GM18502 (cell line): ENCODE measurements around the gene BMAL1.
A peak's percentile ranks its signal among the peaks of the same experiment; 100 is the strongest.

ENCODE experiments used
- ATAC-seq: cut with Tn5 transposase; IDR thresholded peaks from one replicate; pipeline ENCODE4 v1.9.1; 2021; ENCODE audit warnings: mild to moderate bottlenecking; ENCODE audit not compliant: unreplicated experiment, poor library complexity

Gene BMAL1

GRCh38 chr11:13260963-13261588 lies 16.5 kb upstream of the BMAL1 start:
- no peak for ATAC-seq

- no peak for ATAC-seq
These were observed 16.0 kb upstream of the BMAL1 start for GRCh38 chr11:13261591-13262061.

DNA sequence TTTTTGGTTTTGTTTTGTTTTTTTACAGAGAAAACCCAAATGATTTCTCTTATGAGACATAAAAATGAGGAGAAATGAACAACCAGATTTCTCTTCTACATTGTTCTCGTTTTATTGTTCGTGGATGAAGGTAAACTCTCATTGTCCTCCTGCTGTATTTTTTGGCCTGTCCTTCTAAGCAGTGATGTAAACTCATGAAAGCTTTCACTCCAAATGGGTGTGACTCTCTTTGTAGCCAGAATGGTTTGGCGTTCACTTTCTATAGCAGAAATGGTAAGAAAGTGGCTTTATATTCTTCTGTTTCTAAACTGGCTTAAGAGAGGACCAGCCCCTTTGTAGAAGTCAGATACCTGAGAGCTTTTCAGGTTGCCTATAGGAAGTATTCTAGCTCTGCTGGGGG lies 15.5 kb upstream of the BMAL1 start:
- no peak for ATAC-seq

GRCh38 chr11:13268791-13269190 lies 8.8 kb upstream of the BMAL1 start:
- ATAC-seq = no peak

DNA sequence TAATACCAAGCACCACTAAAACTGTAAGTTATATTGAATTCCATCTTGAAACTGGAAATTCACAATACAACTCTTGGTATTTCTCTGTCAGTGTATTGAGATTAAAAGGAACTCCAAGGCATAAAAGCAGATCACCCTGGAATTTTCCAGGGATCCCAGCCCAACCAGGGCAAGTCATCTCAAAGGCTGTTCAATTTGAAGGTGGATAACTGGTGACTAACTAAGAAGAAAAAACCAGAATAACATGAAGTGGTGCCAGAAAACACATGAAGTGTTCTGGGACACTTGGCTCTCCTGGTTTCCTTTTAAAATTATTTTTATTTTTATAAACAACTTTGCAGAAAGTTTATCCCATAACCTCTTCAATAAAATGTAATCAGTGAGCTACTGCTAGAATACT lies 7.8 kb upstream of the BMAL1 start:
- no peak for ATAC-seq

GRCh38 chr11:13271060-13271693 lies 6.4 kb upstream of the BMAL1 start:
- ATAC-seq = no peak

GRCh38 chr11:13276454-13276831 lies 1.1 kb upstream of the BMAL1 start:
- no peak for ATAC-seq

DNA sequence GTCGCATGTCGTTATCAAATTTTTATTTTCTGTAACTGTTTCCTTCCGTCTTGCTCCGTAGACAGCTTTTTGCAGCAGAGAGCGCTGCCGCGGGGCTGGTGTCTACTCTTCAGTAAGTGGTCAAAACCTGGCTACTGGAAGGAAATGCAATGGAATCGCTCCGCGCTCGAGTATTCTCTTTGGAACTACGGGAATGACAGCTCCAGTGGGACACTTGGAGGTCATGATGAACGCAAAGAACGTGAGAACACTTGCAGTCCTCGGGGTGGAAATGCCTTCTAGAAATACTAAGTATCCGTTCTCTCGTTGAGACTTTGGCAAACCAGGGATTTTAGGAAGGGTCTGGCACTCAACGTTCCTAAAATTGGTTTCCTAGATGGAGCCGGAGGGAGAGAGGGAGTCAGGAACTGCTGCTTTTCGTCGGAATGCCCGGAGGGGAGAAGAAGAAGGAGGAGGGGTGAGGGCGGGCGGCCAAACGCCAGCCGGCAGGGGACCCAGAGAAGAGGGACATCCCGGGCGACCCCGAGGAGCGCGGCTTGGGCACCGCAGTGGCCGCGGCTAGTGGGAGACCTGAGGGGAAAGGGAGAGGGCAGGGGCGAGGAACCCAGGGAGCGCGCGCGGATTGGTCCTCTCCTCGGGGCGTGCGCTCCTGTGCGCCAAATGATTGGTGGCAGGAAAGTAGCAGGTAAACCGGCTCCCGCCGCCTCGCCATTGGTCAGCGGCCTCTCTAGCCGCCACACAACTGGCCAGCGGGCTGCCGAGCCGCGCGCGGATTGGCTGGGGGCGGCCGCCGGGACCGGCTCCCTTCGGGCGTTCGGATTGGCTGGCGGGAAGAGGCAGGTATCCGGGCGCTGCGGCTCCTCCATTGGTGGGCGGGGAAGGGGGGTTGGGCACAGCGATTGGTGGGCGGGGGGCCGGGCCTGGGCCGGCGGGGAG lies 490 bp upstream of the BMAL1 start:
- ATAC-seq = peak; percentile 93

- no peak for ATAC-seq
These were observed 1.3 kb downstream of the BMAL1 start for GRCh38 chr11:13278609-13279486.

- ATAC-seq = no peak
These were observed 1.9 kb downstream of the BMAL1 start for GRCh38 chr11:13279487-13279834.

GRCh38 chr11:13280092-13280722 lies 2.6 kb downstream of the BMAL1 start:
- ATAC-seq = no peak

DNA sequence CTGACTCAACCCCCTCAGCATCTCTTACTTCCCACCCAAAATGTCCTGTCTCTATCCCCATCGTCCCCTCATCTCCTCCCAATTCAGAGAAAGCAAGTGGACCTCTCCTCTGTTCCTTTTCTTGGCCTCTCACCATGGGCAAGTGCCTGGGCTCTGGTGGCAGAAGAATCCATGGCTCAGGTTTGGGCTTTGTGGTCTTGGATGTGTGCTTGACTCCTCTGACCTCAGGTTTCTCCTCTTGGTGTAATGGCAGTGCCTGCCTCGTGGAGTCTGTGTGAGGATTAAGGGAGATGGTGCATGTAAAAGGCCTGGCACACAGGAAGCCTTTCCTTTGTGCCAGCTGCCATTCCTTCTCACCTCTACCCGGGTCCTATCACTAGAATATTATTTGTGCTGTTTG lies 3.2 kb downstream of the BMAL1 start:
- ATAC-seq = no peak

GRCh38 chr11:13283636-13284035 lies 6.0 kb downstream of the BMAL1 start:
- no peak for ATAC-seq

DNA sequence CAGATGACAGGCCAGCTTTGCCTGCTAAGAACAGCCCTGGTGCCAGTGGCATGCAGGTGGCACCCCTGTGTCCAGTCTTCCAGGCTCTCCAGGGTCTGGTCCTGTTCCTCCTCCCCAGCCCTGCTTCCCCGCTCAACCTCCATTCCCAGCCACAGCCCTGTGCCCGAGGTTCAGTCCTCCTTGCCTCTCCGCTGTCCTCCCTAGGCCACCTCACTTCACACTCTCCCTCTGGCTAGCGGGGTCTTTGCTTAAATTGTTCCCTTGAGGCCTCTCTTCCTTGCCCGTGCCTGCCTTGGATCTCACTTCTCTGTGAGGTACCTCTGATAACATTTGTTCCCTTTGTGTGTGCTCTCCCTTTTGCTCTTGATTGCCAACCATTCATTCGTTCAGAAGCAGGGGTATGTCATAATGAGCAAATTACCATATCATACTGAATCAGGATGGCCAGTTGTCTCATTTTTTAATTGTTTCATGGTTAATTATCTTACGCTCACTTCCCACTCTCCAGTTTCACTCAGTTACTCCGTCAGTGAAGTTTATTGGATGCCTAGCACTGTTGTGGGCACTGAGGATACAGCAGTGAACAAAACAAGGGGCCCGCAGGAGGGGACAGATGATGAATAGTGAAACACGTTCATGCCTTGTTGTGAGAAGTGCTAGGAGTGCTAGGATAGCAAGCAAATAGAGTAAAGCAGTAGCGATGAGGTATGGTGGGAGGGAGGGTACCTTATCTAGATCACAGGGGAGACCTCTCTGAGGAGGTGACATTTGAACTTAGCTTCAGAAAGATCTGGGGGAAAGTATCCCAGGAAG lies 7.4 kb downstream of the BMAL1 start:
- no peak for ATAC-seq

- no peak for ATAC-seq
These were observed 8.8 kb downstream of the BMAL1 start for GRCh38 chr11:13286279-13286821.

GRCh38 chr11:13287036-13287435 lies 9.4 kb downstream of the BMAL1 start:
- ATAC-seq = no peak

GRCh38 chr11:13287681-13288080 lies 10.1 kb downstream of the BMAL1 start:
- no peak for ATAC-seq

GRCh38 chr11:13288375-13289029 lies 10.9 kb downstream of the BMAL1 start:
- no peak for ATAC-seq
